NT2/D1 (cell line): ENCODE data around the gene RORC.

Source experiments
- DNase-seq: peaks from one replicate; pipeline ENCODE4 v3.0.0-alpha.2; 2011; ENCODE audit warnings: low read depth, low spot score
- H3K27me3 ChIP-seq: 2 replicates; pipeline ENCODE4 v1.6.0; 2011; ENCODE audit warnings: mild to moderate bottlenecking; ENCODE audit not compliant: insufficient read length, insufficient read depth
- H3K36me3 ChIP-seq: 2 replicates; pipeline ENCODE4 v1.6.1; 2011; ENCODE audit warnings: mild to moderate bottlenecking, low read length, mixed read lengths; ENCODE audit not compliant: insufficient read depth, insufficient read length
- H3K4me1 ChIP-seq: 2 replicates; pipeline ENCODE4 v1.5.1; 2011; ENCODE audit not compliant: insufficient read depth, insufficient read length
- H3K4me3 ChIP-seq: 2 replicates; pipeline ENCODE4 v1.5.1; 2011; ENCODE audit warnings: low read depth; ENCODE audit not compliant: insufficient read length
- H3K9ac ChIP-seq: 2 replicates; pipeline ENCODE4 v1.6.0; 2011; ENCODE audit warnings: low read depth; ENCODE audit not compliant: insufficient read length
- H3K9me3 ChIP-seq: 2 replicates; pipeline ENCODE4 v1.5.1; 2011; ENCODE audit warnings: mild to moderate bottlenecking, low read length; ENCODE audit not compliant: insufficient read depth
- SUZ12 ChIP-seq: IDR thresholded peaks from 2 replicates; pipeline ENCODE4 v1.6.1; 2011; ENCODE audit not compliant: insufficient read length, insufficient read depth; ENCODE audit errors: extremely low read depth
- YY1 ChIP-seq: IDR thresholded peaks from 2 replicates; pipeline ENCODE4 v1.6.1; 2011; ENCODE audit not compliant: insufficient read length, insufficient read depth
- ZNF274 ChIP-seq: IDR thresholded peaks from 2 replicates; pipeline ENCODE4 v1.6.1; 2011; ENCODE audit warnings: mild to moderate bottlenecking, low read depth, low read length

The RORC gene

GRCh38 chr1:151760597-151761385 is 70.8 kb downstream of the RORC start:
- no peak overlapping the region for H3K4me3 ChIP-seq
- H3K4me1 ChIP-seq = no peaks in the 10 kb centered on the region
- H3K27me3 ChIP-seq = no peaks in the 10 kb centered on the region
- peaks cover 62% of the 10 kb centered on the region for H3K36me3 ChIP-seq
- H3K9ac ChIP-seq = no peak overlapping the region
- no peak for TF ChIP-seq ZNF274
- TF ChIP-seq YY1 = no peak
- DNase-seq = no peak
- no peaks in the 10 kb centered on the region for H3K9me3 ChIP-seq

- DNase-seq = no peak
- Histone ChIP-seq H3K9me3 (no peaks in the 10 kb centered on the region), H3K4me1 (no peaks in the 10 kb centered on the region), H3K9ac (no peak overlapping the region), H3K27me3 (no peaks in the 10 kb centered on the region), H3K36me3 (peaks cover 75% of the 10 kb centered on the region), H3K4me3 (no peak overlapping the region)
- no peak for TF ChIP-seq YY1
- no peak for TF ChIP-seq SUZ12
Measured at GRCh38 chr1:151759241-151759640, 72.4 kb downstream of the RORC start.

- Histone ChIP-seq H3K36me3 (peaks cover 62% of the 10 kb centered on the region), H3K27me3 (no peaks in the 10 kb centered on the region), H3K9me3 (no peaks in the 10 kb centered on the region), H3K4me1 (no peaks in the 10 kb centered on the region), H3K9ac (no peak overlapping the region), H3K4me3 (no peak overlapping the region)
- DNase-seq = no peak
- TF ChIP-seq YY1 = no peak
- TF ChIP-seq ZNF274 = no peak
- no peak for TF ChIP-seq SUZ12
Measured at GRCh38 chr1:151756291-151756690, 75.3 kb downstream of the RORC start.
